ENCODE data around the gene FOXP1. TPM values are rescaled to one million over a fixed set of nuclear protein-coding genes. Genes with fewer than 3 reads are reported as not detected.

The FOXP1 gene
- total RNA-seq, 4 donors from 2014 or later: 181 to 225 (median 205) TPM

DNA sequence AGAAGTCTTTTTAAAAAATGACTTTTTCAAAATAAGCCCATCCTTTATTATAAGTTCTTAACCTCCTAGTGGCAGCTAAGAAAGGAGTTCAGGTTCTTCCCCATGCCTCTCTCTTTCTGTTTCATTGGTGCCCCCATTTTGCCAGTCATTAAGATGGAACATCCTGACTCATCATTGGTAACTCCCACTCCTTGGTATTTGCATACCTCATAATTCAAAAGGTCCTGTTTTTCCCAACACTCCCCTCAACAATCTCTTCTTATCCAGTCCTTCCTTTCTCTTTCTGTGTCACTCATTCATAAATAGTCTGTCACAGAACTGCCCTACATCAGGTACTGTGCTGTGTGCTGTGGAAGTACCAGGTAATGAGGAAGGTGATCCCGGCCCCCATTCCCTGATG, 394.0 kb downstream of the FOXP1 start:
- 100% methylated on average over 1 of the region's 1 CpG for WGBS
- no peak for DNase-seq (ENCODE audit: extremely low spot score)
- TF ChIP-seq, protein P1, sequence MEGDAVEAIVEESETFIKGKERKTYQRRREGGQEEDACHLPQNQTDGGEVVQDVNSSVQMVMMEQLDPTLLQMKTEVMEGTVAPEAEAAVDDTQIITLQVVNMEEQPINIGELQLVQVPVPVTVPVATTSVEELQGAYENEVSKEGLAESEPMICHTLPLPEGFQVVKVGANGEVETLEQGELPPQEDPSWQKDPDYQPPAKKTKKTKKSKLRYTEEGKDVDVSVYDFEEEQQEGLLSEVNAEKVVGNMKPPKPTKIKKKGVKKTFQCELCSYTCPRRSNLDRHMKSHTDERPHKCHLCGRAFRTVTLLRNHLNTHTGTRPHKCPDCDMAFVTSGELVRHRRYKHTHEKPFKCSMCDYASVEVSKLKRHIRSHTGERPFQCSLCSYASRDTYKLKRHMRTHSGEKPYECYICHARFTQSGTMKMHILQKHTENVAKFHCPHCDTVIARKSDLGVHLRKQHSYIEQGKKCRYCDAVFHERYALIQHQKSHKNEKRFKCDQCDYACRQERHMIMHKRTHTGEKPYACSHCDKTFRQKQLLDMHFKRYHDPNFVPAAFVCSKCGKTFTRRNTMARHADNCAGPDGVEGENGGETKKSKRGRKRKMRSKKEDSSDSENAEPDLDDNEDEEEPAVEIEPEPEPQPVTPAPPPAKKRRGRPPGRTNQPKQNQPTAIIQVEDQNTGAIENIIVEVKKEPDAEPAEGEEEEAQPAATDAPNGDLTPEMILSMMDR (IDR thresholded peaks at IDR 0.05): no peak
- TF ChIP-seq POLR2A (IDR thresholded peaks at IDR 0.05; ENCODE audit: low read depth): no peak
- TF ChIP-seq EP300 (IDR thresholded peaks at IDR 0.05): no peak
- TF ChIP-seq POLR2AphosphoS5 (IDR thresholded peaks at IDR 0.05): no peak
- Histone ChIP-seq H3K27me3 (no peaks in the 10 kb centered on the region), H3K27ac (replicated peaks in 1 of 4) (no peak overlapping the region), H3K4me3 (no peak overlapping the region), H3K9me3 (no peaks in the 10 kb centered on the region), H3K36me3 (peaks cover 0 to 5% (median 0%) of the 10 kb centered on the region in 4 donors), H3K4me1 (peaks cover 0 to 9% (median 3%) of the 10 kb centered on the region in 4 donors)
- intact Hi-C loops (cut with DNase I): loop anchor here (5.0 kb wide), 1 partner anchor 37 kb away; no protein-coding TSS in a partner anchor

GRCh38 chr3:71187715-71188114, 395.8 kb downstream of the FOXP1 start:
- Histone ChIP-seq H3K9me3 (no peaks in the 10 kb centered on the region), H3K4me1 (peaks cover 0 to 14% (median 4%) of the 10 kb centered on the region in 4 donors), H3K36me3 (peaks cover 0 to 6% (median 3%) of the 10 kb centered on the region in 4 donors), H3K27me3 (no peaks in the 10 kb centered on the region), H3K27ac (replicated peaks in 1 of 4) (no peak overlapping the region), H3K4me3 (no peak overlapping the region)
- TF ChIP-seq EP300 (IDR thresholded peaks at IDR 0.05): no peak
- TF ChIP-seq POLR2AphosphoS5 (IDR thresholded peaks at IDR 0.05): no peak
- no peak for TF ChIP-seq POLR2A (IDR thresholded peaks at IDR 0.05; ENCODE audit: low read depth)
- TF ChIP-seq, protein P1 (IDR thresholded peaks at IDR 0.05): no peak
- intact Hi-C loops (cut with DNase I): loop anchor here (5.0 kb wide), 1 partner anchor 35 kb away; no protein-coding TSS in a partner anchor
- 91% methylated on average over 1 of the region's 1 CpG for WGBS
- DNase-seq (ENCODE audit: extremely low spot score): no peak

DNA sequence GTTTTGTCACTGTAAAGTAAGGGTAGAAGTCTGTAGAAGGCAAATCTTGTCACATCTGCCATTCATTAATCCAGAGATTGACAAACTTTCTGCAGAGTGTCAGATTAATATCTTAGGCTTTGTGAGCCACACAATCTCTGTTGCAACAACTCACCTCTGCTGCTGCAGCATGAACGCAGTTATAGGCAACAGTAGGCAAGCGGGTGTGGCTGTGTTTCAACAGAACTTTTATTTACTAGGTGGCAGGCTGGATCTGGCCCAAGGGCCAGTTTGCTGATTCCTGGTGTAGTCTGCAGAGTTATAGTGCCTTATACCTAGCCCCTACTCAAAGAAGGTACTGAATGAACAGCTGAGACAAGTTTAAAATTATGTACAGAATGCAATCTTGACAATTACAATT, 396.7 kb downstream of the FOXP1 start:
- Histone ChIP-seq H3K27me3 (no peaks in the 10 kb centered on the region), H3K27ac (replicated peaks in 1 of 4) (no peak overlapping the region), H3K4me1 (peaks cover 0 to 14% (median 4%) of the 10 kb centered on the region in 4 donors), H3K4me3 (no peak overlapping the region), H3K9me3 (no peaks in the 10 kb centered on the region), H3K36me3 (peaks cover 0 to 6% (median 3%) of the 10 kb centered on the region in 4 donors)
- 82% methylated on average over 2 of the region's 2 CpGs for WGBS
- DNase-seq (ENCODE audit: extremely low spot score): no peak
- intact Hi-C loops (cut with DNase I): loop anchor here (5.0 kb wide), 1 partner anchor 34 kb away; no protein-coding TSS in a partner anchor
- TF ChIP-seq POLR2AphosphoS5 (IDR thresholded peaks at IDR 0.05) (no peak), EP300 (IDR thresholded peaks at IDR 0.05) (no peak), POLR2A (IDR thresholded peaks at IDR 0.05; ENCODE audit: low read depth) (no peak)
- TF ChIP-seq, protein P1 (IDR thresholded peaks at IDR 0.05): no peak

DNA sequence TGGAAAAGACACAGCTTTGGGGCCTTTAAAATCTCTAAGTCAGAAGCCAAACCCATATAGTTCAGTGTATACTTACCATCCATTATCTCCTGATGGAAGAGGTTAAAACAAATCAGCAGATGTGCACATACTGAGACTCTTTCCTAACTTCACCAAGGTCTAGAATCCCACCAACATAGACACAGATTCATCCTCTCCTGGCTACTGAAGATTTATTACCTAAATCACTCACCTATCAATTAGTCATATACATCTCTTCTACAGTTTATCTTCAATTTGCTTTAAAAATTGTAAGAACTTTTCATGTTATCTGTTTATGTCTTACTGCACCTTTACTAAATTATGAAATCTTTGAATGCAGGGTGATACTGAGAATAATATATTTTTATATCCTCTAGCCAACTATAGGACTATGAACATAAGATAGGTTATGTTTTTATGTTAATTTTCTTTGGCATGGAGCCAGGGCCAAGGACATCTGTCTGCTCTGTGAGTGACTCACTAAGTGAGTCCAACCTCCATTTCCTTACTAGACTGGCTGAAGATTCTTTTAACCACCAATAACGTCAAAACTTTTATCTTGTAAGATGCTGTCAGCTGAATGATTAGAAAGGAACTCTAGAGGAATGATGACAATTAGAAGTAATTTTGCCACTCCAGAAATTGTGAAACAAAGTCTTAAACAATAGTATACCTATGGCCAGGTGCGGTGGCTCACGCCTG, 397.6 kb downstream of the FOXP1 start:
- Histone ChIP-seq H3K4me1 (peaks cover 0 to 8% (median 2%) of the 10 kb centered on the region in 4 donors), H3K36me3 (peaks cover 0 to 6% (median 3%) of the 10 kb centered on the region in 4 donors), H3K27me3 (no peaks in the 10 kb centered on the region), H3K9me3 (no peaks in the 10 kb centered on the region), H3K27ac (replicated peaks in 1 of 4) (no peak overlapping the region), H3K4me3 (no peak overlapping the region)
- no peak for DNase-seq (ENCODE audit: extremely low spot score)
- intact Hi-C loops (cut with DNase I): loop anchor here (5.0 kb wide), 1 partner anchor 34 kb away; no protein-coding TSS in a partner anchor
- TF ChIP-seq EP300 (IDR thresholded peaks at IDR 0.05) (no peak), POLR2AphosphoS5 (IDR thresholded peaks at IDR 0.05) (no peak), POLR2A (IDR thresholded peaks at IDR 0.05; ENCODE audit: low read depth) (no peak)
- TF ChIP-seq, protein P1 (IDR thresholded peaks at IDR 0.05): no peak
- WGBS: 86% methylated on average over 3 of the region's 3 CpGs

Data from esophagus muscularis mucosa (tissue), 4 donors.